ENCODE data around the gene RPS18. TPM values are rescaled to one million over a fixed set of nuclear protein-coding genes. Genes with fewer than 3 reads are reported as not detected.

The RPS18 gene
- total and polyA plus RNA-seq, 2 of the 13 experiments (the other 11 are each of a cell fraction or from before 2014, with no cell fraction given), result 3,896 to 5,806 TPM

DNA sequence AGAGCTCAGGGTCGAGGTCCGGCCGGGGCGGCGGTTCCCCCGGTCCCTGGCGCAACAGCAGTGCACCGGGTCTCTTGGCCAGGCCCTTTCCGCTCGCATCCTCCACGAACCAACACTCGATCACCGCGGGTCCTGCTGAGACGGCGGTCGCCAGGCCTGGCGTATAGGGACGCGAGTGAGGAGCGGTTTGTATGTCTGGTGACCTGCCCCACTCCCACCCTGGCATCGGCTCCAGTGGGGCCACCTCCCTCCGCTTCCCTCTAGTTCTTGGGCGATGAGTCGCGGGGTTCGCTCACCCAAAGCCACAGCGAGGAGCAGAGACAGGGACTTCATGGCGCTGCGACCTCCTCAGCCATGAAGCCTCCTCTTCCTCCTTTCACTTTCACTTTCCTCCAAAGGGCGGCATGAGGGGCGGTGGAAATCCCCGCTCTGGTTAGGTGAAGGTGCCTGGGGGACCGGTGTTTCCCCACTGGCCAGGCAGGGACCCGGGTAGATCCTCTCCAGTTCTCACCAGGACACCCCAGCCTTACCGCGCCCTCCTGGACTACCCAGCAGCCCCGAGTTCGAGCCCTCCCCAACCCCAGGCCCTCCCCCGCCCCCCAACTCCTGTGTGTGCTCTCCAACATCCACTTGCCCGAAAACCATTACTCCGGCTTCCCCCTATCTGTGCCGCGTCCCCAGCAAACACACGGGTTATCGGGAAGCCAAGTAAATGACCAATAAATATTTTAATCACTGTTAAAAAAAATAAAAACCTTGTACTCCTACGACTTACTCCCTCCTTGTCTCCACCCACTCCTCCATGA lies 42.0 kb downstream of the RPS18 start, which contains the start of gene TAPBP (continued):
- TF ChIP-seq, protein P1, sequence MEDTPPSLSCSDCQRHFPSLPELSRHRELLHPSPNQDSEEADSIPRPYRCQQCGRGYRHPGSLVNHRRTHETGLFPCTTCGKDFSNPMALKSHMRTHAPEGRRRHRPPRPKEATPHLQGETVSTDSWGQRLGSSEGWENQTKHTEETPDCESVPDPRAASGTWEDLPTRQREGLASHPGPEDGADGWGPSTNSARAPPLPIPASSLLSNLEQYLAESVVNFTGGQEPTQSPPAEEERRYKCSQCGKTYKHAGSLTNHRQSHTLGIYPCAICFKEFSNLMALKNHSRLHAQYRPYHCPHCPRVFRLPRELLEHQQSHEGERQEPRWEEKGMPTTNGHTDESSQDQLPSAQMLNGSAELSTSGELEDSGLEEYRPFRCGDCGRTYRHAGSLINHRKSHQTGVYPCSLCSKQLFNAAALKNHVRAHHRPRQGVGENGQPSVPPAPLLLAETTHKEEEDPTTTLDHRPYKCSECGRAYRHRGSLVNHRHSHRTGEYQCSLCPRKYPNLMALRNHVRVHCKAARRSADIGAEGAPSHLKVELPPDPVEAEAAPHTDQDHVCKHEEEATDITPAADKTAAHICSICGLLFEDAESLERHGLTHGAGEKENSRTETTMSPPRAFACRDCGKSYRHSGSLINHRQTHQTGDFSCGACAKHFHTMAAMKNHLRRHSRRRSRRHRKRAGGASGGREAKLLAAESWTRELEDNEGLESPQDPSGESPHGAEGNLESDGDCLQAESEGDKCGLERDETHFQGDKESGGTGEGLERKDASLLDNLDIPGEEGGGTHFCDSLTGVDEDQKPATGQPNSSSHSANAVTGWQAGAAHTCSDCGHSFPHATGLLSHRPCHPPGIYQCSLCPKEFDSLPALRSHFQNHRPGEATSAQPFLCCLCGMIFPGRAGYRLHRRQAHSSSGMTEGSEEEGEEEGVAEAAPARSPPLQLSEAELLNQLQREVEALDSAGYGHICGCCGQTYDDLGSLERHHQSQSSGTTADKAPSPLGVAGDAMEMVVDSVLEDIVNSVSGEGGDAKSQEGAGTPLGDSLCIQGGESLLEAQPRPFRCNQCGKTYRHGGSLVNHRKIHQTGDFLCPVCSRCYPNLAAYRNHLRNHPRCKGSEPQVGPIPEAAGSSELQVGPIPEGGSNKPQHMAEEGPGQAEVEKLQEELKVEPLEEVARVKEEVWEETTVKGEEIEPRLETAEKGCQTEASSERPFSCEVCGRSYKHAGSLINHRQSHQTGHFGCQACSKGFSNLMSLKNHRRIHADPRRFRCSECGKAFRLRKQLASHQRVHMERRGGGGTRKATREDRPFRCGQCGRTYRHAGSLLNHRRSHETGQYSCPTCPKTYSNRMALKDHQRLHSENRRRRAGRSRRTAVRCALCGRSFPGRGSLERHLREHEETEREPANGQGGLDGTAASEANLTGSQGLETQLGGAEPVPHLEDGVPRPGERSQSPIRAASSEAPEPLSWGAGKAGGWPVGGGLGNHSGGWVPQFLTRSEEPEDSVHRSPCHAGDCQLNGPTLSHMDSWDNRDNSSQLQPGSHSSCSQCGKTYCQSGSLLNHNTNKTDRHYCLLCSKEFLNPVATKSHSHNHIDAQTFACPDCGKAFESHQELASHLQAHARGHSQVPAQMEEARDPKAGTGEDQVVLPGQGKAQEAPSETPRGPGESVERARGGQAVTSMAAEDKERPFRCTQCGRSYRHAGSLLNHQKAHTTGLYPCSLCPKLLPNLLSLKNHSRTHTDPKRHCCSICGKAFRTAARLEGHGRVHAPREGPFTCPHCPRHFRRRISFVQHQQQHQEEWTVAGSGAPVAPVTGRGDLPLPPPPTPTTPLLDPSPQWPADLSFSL (CRISPR knock-in tag; IDR thresholded peaks at IDR 0.05), result no peak
- TF ChIP-seq ZC3H13 (CRISPR knock-in tag; IDR thresholded peaks at IDR 0.05) (peak; percentile 92), ZNF788 (CRISPR knock-in tag; IDR thresholded peaks at IDR 0.05; ENCODE audit: borderline replicate concordance) (0 out of 2 replicates have a peak, but pooled peaks have one; percentile 66), IRX3 (CRISPR knock-in tag; IDR thresholded peaks at IDR 0.05; ENCODE audit: borderline replicate concordance, low read depth) (0 out of 2 replicates have a peak, but pooled peaks have one; percentile 60), ZNF883 (CRISPR knock-in tag; IDR thresholded peaks at IDR 0.05; ENCODE audit: not compliant biosample characterization) (no peak), ZNF619 (CRISPR knock-in tag; IDR thresholded peaks at IDR 0.05) (peak; percentile 26), AKAP8 (CRISPR knock-in tag; IDR thresholded peaks at IDR 0.05) (0 out of 2 replicates have a peak, but pooled peaks have one; percentile 19), AGO2 (optimal IDR thresholded peaks at IDR 0.05; ENCODE audit: low read depth, low read length) (peak; percentile 94), SOX13 (IDR thresholded peaks at IDR 0.05) (no peak), SOX13 (CRISPR knock-in tag; conservative IDR thresholded peaks at IDR 0.05 in 1 of 2, IDR thresholded peaks at IDR 0.05 in 1 of 2) (peak in 1 of 2 experiments; percentile 35; a peak in 1 of 4 replicates), ZNF10 (CRISPR knock-in tag; IDR thresholded peaks at IDR 0.05; ENCODE audit: borderline replicate concordance, low read depth) (peak; percentile 37; the same call in 1 of the 2 replicates)
- TF ChIP-seq, protein P2, sequence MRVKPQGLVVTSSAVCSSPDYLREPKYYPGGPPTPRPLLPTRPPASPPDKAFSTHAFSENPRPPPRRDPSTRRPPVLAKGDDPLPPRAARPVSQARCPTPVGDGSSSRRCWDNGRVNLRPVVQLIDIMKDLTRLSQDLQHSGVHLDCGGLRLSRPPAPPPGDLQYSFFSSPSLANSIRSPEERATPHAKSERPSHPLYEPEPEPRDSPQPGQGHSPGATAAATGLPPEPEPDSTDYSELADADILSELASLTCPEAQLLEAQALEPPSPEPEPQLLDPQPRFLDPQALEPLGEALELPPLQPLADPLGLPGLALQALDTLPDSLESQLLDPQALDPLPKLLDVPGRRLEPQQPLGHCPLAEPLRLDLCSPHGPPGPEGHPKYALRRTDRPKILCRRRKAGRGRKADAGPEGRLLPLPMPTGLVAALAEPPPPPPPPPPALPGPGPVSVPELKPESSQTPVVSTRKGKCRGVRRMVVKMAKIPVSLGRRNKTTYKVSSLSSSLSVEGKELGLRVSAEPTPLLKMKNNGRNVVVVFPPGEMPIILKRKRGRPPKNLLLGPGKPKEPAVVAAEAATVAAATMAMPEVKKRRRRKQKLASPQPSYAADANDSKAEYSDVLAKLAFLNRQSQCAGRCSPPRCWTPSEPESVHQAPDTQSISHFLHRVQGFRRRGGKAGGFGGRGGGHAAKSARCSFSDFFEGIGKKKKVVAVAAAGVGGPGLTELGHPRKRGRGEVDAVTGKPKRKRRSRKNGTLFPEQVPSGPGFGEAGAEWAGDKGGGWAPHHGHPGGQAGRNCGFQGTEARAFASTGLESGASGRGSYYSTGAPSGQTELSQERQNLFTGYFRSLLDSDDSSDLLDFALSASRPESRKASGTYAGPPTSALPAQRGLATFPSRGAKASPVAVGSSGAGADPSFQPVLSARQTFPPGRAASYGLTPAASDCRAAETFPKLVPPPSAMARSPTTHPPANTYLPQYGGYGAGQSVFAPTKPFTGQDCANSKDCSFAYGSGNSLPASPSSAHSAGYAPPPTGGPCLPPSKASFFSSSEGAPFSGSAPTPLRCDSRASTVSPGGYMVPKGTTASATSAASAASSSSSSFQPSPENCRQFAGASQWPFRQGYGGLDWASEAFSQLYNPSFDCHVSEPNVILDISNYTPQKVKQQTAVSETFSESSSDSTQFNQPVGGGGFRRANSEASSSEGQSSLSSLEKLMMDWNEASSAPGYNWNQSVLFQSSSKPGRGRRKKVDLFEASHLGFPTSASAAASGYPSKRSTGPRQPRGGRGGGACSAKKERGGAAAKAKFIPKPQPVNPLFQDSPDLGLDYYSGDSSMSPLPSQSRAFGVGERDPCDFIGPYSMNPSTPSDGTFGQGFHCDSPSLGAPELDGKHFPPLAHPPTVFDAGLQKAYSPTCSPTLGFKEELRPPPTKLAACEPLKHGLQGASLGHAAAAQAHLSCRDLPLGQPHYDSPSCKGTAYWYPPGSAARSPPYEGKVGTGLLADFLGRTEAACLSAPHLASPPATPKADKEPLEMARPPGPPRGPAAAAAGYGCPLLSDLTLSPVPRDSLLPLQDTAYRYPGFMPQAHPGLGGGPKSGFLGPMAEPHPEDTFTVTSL (CRISPR knock-in tag; IDR thresholded peaks at IDR 0.05; ENCODE audit: borderline replicate concordance), result 0 out of 2 replicates have a peak, but pooled peaks have one; percentile 36
- TF ChIP-seq, protein P3, sequence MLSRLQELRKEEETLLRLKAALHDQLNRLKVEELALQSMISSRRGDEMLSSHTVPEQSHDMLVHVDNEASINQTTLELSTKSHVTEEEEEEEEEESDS (CRISPR knock-in tag; IDR thresholded peaks at IDR 0.05; ENCODE audit: borderline replicate concordance), result no peak

Data from HepG2 (cell line).